SK-N-SH treated with all-trans-retinoic acid at 6 μM for 48 hours (cell line): ENCODE results near the gene FER.

Experiments used
- ATAC-seq: fragments of 200-7000 bp; cut with Tn5 transposase; 3 replicates; pipeline ENCODE4 v1.9.1; 2020; ENCODE audit warnings: mild to moderate bottlenecking, moderate library complexity
- ARNTL ChIP-seq: fragments of 450-650 bp; formaldehyde crosslinking; IDR thresholded peaks from 2 replicates; pipeline ENCODE4 v1.5.0; 2020; ENCODE audit warnings: low read depth, mild to moderate bottlenecking, moderate library complexity, borderline replicate concordance
- BACH2 ChIP-seq: fragments of 250-450 bp; sonication (Bioruptor Pico); IDR thresholded peaks from 2 replicates; pipeline ENCODE4 v1.9.0; 2021; ENCODE audit warnings: mild to moderate bottlenecking, borderline replicate concordance
- CREB5 ChIP-seq: fragments of 250-450 bp; sonication (Bioruptor Pico); IDR thresholded peaks from 2 replicates; pipeline ENCODE4 v1.5.1; 2020; ENCODE audit warnings: low read depth, mild to moderate bottlenecking, moderate library complexity
- CSDC2 ChIP-seq: fragments of 250-450 bp; sonication (Bioruptor Pico); IDR thresholded peaks from 2 replicates; pipeline ENCODE4 v1.5.0; 2020; ENCODE audit warnings: mild to moderate bottlenecking, moderate library complexity
- CSRNP3 ChIP-seq: fragments of 250-450 bp; sonication (Bioruptor Pico); IDR thresholded peaks from 2 replicates; pipeline ENCODE4 v1.5.1; 2021; ENCODE audit warnings: mild to moderate bottlenecking, moderate library complexity
- ESRRG ChIP-seq: fragments of 250-450 bp; sonication (Bioruptor Pico); IDR thresholded peaks from 2 replicates; pipeline ENCODE4 v1.6.1; 2021; ENCODE audit warnings: mild to moderate bottlenecking
- GLIS3 ChIP-seq: fragments of 250-450 bp; sonication (Bioruptor Pico); IDR thresholded peaks from 2 replicates; pipeline ENCODE4 v1.5.0; 2020; ENCODE audit warnings: mild to moderate bottlenecking, moderate library complexity
- ISL1 ChIP-seq: fragments of 250-450 bp; sonication (Bioruptor Pico); IDR thresholded peaks from 2 replicates; pipeline ENCODE4 v2.1.2; 2022; ENCODE audit warnings: mild to moderate bottlenecking, moderate library complexity
- OSR1 ChIP-seq: fragments of 250-450 bp; sonication (Bioruptor Pico); IDR thresholded peaks from 2 replicates; pipeline ENCODE4 v1.8.0; 2022; ENCODE audit warnings: moderate library complexity, mild to moderate bottlenecking, inconsistent platforms
- POU6F1 ChIP-seq: fragments of 250-450 bp; sonication (Bioruptor Pico); IDR thresholded peaks from 2 replicates; pipeline ENCODE4 v1.8.0; 2021; ENCODE audit warnings: low read depth, mild to moderate bottlenecking, moderate library complexity, borderline replicate concordance
- PPARA ChIP-seq: fragments of 250-450 bp; sonication (Bioruptor Pico); IDR thresholded peaks from 2 replicates; pipeline ENCODE4 v1.5.0; 2020; ENCODE audit warnings: mild to moderate bottlenecking, borderline replicate concordance
- RARB ChIP-seq: fragments of 250-450 bp; sonication (Bioruptor Pico); IDR thresholded peaks from 2 replicates; pipeline ENCODE4 v1.8.0; 2021; ENCODE audit warnings: mild to moderate bottlenecking, moderate library complexity
- SNAI2 ChIP-seq: fragments of 250-450 bp; sonication (Bioruptor Pico); IDR thresholded peaks from 2 replicates; pipeline ENCODE4 v1.5.0; 2020; ENCODE audit warnings: mild to moderate bottlenecking, moderate library complexity
- TCF4 ChIP-seq: fragments of 250-450 bp; sonication (Bioruptor Pico); IDR thresholded peaks from 2 replicates; pipeline ENCODE4 v1.8.0; 2021; ENCODE audit warnings: mild to moderate bottlenecking, moderate library complexity, borderline replicate concordance
- TOX ChIP-seq: fragments of 250-450 bp; sonication (Bioruptor Pico); IDR thresholded peaks from 2 replicates; pipeline ENCODE4 v1.8.0; 2021; ENCODE audit warnings: mild to moderate bottlenecking, moderate library complexity, borderline replicate concordance
- ZC3H10 ChIP-seq: fragments of 250-450 bp; sonication (Bioruptor Pico); IDR thresholded peaks from 2 replicates; pipeline ENCODE4 v1.5.1; 2021; ENCODE audit warnings: mild to moderate bottlenecking, moderate library complexity
- ZFP3 ChIP-seq: fragments of 250-450 bp; sonication (Bioruptor Pico); IDR thresholded peaks from 2 replicates; pipeline ENCODE4 v1.5.0; 2020; ENCODE audit warnings: mild to moderate bottlenecking, moderate library complexity
- ZFP30 ChIP-seq: fragments of 450-650 bp; formaldehyde crosslinking; IDR thresholded peaks from 2 replicates; pipeline ENCODE4 v1.5.0; 2022; ENCODE audit warnings: mild to moderate bottlenecking, moderate library complexity
- ZNF565 ChIP-seq: fragments of 450-650 bp; formaldehyde crosslinking; conservative IDR thresholded peaks from 2 replicates; pipeline ENCODE4 v1.5.0; 2020; ENCODE audit warnings: low read depth, mild to moderate bottlenecking, moderate library complexity
- ZNF70 ChIP-seq: fragments of 450-650 bp; formaldehyde crosslinking; IDR thresholded peaks from 2 replicates; pipeline ENCODE4 v1.5.0; 2020; ENCODE audit warnings: mild to moderate bottlenecking, moderate library complexity
- ZNF8 ChIP-seq: fragments of 450-650 bp; formaldehyde crosslinking; IDR thresholded peaks from 2 replicates; pipeline ENCODE4 v1.5.0; 2020; ENCODE audit warnings: mild to moderate bottlenecking, moderate library complexity
- TF ChIP-seq, protein P1 (sequence below): fragments of 250-450 bp; sonication (Bioruptor Pico); IDR thresholded peaks from 2 replicates; pipeline ENCODE4 v1.5.0; 2020; ENCODE audit warnings: mild to moderate bottlenecking, moderate library complexity
- TF ChIP-seq, protein P2 (sequence below): fragments of 250-450 bp; sonication (Bioruptor Pico); IDR thresholded peaks from 2 replicates; pipeline ENCODE4 v1.8.0; 2020; ENCODE audit warnings: mild to moderate bottlenecking, moderate library complexity, borderline replicate concordance

Gene FER

GRCh38 chr5:109145139-109145538 is 397.4 kb downstream of the FER start:
- TF ChIP-seq ZNF8 (CRISPR knock-in tag): no peak
- no peak for TF ChIP-seq CSDC2 (CRISPR knock-in tag)
- TF ChIP-seq ARNTL (CRISPR knock-in tag): no peak
- no peak for TF ChIP-seq ZNF70
- no peak for TF ChIP-seq PPARA (CRISPR knock-in tag)
- TF ChIP-seq, protein P1, sequence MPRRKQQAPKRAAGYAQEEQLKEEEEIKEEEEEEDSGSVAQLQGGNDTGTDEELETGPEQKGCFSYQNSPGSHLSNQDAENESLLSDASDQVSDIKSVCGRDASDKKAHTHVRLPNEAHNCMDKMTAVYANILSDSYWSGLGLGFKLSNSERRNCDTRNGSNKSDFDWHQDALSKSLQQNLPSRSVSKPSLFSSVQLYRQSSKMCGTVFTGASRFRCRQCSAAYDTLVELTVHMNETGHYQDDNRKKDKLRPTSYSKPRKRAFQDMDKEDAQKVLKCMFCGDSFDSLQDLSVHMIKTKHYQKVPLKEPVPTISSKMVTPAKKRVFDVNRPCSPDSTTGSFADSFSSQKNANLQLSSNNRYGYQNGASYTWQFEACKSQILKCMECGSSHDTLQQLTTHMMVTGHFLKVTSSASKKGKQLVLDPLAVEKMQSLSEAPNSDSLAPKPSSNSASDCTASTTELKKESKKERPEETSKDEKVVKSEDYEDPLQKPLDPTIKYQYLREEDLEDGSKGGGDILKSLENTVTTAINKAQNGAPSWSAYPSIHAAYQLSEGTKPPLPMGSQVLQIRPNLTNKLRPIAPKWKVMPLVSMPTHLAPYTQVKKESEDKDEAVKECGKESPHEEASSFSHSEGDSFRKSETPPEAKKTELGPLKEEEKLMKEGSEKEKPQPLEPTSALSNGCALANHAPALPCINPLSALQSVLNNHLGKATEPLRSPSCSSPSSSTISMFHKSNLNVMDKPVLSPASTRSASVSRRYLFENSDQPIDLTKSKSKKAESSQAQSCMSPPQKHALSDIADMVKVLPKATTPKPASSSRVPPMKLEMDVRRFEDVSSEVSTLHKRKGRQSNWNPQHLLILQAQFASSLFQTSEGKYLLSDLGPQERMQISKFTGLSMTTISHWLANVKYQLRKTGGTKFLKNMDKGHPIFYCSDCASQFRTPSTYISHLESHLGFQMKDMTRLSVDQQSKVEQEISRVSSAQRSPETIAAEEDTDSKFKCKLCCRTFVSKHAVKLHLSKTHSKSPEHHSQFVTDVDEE (CRISPR knock-in tag): no peak
- TF ChIP-seq RARB (CRISPR knock-in tag): no peak
- TF ChIP-seq ZFP3 (CRISPR knock-in tag): no peak
- TF ChIP-seq ZFP30: no peak
- TF ChIP-seq TCF4 (CRISPR knock-in tag): no peak
- no peak for TF ChIP-seq CSRNP3 (CRISPR knock-in tag)
- no peak for TF ChIP-seq TOX (CRISPR knock-in tag)
- TF ChIP-seq ZNF565 (CRISPR knock-in tag): no peak
- no peak for TF ChIP-seq ZC3H10 (CRISPR knock-in tag)
- no peak for TF ChIP-seq ESRRG
- TF ChIP-seq GLIS3: no peak
- TF ChIP-seq, protein P2, sequence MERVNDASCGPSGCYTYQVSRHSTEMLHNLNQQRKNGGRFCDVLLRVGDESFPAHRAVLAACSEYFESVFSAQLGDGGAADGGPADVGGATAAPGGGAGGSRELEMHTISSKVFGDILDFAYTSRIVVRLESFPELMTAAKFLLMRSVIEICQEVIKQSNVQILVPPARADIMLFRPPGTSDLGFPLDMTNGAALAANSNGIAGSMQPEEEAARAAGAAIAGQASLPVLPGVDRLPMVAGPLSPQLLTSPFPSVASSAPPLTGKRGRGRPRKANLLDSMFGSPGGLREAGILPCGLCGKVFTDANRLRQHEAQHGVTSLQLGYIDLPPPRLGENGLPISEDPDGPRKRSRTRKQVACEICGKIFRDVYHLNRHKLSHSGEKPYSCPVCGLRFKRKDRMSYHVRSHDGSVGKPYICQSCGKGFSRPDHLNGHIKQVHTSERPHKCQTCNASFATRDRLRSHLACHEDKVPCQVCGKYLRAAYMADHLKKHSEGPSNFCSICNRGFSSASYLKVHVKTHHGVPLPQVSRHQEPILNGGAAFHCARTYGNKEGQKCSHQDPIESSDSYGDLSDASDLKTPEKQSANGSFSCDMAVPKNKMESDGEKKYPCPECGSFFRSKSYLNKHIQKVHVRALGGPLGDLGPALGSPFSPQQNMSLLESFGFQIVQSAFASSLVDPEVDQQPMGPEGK (CRISPR knock-in tag): no peak
- TF ChIP-seq POU6F1 (CRISPR knock-in tag): no peak
- TF ChIP-seq OSR1 (CRISPR knock-in tag): no peak
- ATAC-seq: no peak

GRCh38 chr5:109146591-109146990 is 398.9 kb downstream of the FER start:
- ATAC-seq: no peak
- no peak for TF ChIP-seq PPARA (CRISPR knock-in tag)
- TF ChIP-seq OSR1 (CRISPR knock-in tag): no peak
- no peak for TF ChIP-seq CSDC2 (CRISPR knock-in tag)
- TF ChIP-seq BACH2 (CRISPR knock-in tag): no peak
- no peak for TF ChIP-seq CSRNP3 (CRISPR knock-in tag)
- TF ChIP-seq ZNF565 (CRISPR knock-in tag): no peak
- no peak for TF ChIP-seq ZFP3 (CRISPR knock-in tag)
- TF ChIP-seq ZNF8 (CRISPR knock-in tag): no peak
- TF ChIP-seq ISL1 (CRISPR knock-in tag): no peak
- no peak for TF ChIP-seq TCF4 (CRISPR knock-in tag)
- no peak for TF ChIP-seq ZC3H10 (CRISPR knock-in tag)
- TF ChIP-seq, protein P2 (CRISPR knock-in tag): no peak
- no peak for TF ChIP-seq ESRRG
- no peak for TF ChIP-seq TOX (CRISPR knock-in tag)
- TF ChIP-seq, protein P1 (CRISPR knock-in tag): no peak
- no peak for TF ChIP-seq SNAI2 (CRISPR knock-in tag)
- no peak for TF ChIP-seq GLIS3
- TF ChIP-seq CREB5 (CRISPR knock-in tag): no peak
- no peak for TF ChIP-seq RARB (CRISPR knock-in tag)
- no peak for TF ChIP-seq ZNF70
